SK-N-SH treated with all-trans-retinoic acid at 6 μM for 48 hours (cell line): Measurements from ENCODE around the gene P2RY8.
"Not testable (repeated sequence)": the region's sequence is repeated elsewhere in the genome, so short reads cannot be mapped to it uniquely, and the experiment has no call there.

Experiments
- ATAC-seq: fragments of 200-7000 bp; cut with Tn5 transposase; 3 replicates; pipeline ENCODE4 v1.9.1; 2020; ENCODE audit warnings: mild to moderate bottlenecking, moderate library complexity
- ARNTL ChIP-seq: fragments of 450-650 bp; formaldehyde crosslinking; IDR thresholded peaks from 2 replicates; pipeline ENCODE4 v1.5.0; 2020; ENCODE audit warnings: low read depth, mild to moderate bottlenecking, moderate library complexity, borderline replicate concordance
- BACH2 ChIP-seq: fragments of 250-450 bp; sonication (Bioruptor Pico); IDR thresholded peaks from 2 replicates; pipeline ENCODE4 v1.9.0; 2021; ENCODE audit warnings: mild to moderate bottlenecking, borderline replicate concordance
- CREB5 ChIP-seq: fragments of 250-450 bp; sonication (Bioruptor Pico); IDR thresholded peaks from 2 replicates; pipeline ENCODE4 v1.5.1; 2020; ENCODE audit warnings: low read depth, mild to moderate bottlenecking, moderate library complexity
- CSDC2 ChIP-seq: fragments of 250-450 bp; sonication (Bioruptor Pico); IDR thresholded peaks from 2 replicates; pipeline ENCODE4 v1.5.0; 2020; ENCODE audit warnings: mild to moderate bottlenecking, moderate library complexity
- CSRNP3 ChIP-seq: fragments of 250-450 bp; sonication (Bioruptor Pico); IDR thresholded peaks from 2 replicates; pipeline ENCODE4 v1.5.1; 2021; ENCODE audit warnings: mild to moderate bottlenecking, moderate library complexity
- ESRRG ChIP-seq: fragments of 250-450 bp; sonication (Bioruptor Pico); IDR thresholded peaks from 2 replicates; pipeline ENCODE4 v1.6.1; 2021; ENCODE audit warnings: mild to moderate bottlenecking
- GLIS3 ChIP-seq: fragments of 250-450 bp; sonication (Bioruptor Pico); IDR thresholded peaks from 2 replicates; pipeline ENCODE4 v1.5.0; 2020; ENCODE audit warnings: mild to moderate bottlenecking, moderate library complexity
- OSR1 ChIP-seq: fragments of 250-450 bp; sonication (Bioruptor Pico); IDR thresholded peaks from 2 replicates; pipeline ENCODE4 v1.8.0; 2022; ENCODE audit warnings: moderate library complexity, mild to moderate bottlenecking, inconsistent platforms
- PATZ1 ChIP-seq: fragments of 250-450 bp; sonication (Bioruptor Pico); IDR thresholded peaks from 2 replicates; pipeline ENCODE4 v1.8.0; 2020; ENCODE audit warnings: mild to moderate bottlenecking, moderate library complexity, borderline replicate concordance
- POU6F1 ChIP-seq: fragments of 250-450 bp; sonication (Bioruptor Pico); IDR thresholded peaks from 2 replicates; pipeline ENCODE4 v1.8.0; 2021; ENCODE audit warnings: low read depth, mild to moderate bottlenecking, moderate library complexity, borderline replicate concordance
- PPARA ChIP-seq: fragments of 250-450 bp; sonication (Bioruptor Pico); IDR thresholded peaks from 2 replicates; pipeline ENCODE4 v1.5.0; 2020; ENCODE audit warnings: mild to moderate bottlenecking, borderline replicate concordance
- RARB ChIP-seq: fragments of 250-450 bp; sonication (Bioruptor Pico); IDR thresholded peaks from 2 replicates; pipeline ENCODE4 v1.8.0; 2021; ENCODE audit warnings: mild to moderate bottlenecking, moderate library complexity
- SNAI2 ChIP-seq: fragments of 250-450 bp; sonication (Bioruptor Pico); IDR thresholded peaks from 2 replicates; pipeline ENCODE4 v1.5.0; 2020; ENCODE audit warnings: mild to moderate bottlenecking, moderate library complexity
- TOX ChIP-seq: fragments of 250-450 bp; sonication (Bioruptor Pico); IDR thresholded peaks from 2 replicates; pipeline ENCODE4 v1.8.0; 2021; ENCODE audit warnings: mild to moderate bottlenecking, moderate library complexity, borderline replicate concordance
- TSHZ2 ChIP-seq: fragments of 250-450 bp; sonication (Bioruptor Pico); IDR thresholded peaks from 2 replicates; pipeline ENCODE4 v1.5.0; 2020; ENCODE audit warnings: mild to moderate bottlenecking, moderate library complexity
- ZC3H10 ChIP-seq: fragments of 250-450 bp; sonication (Bioruptor Pico); IDR thresholded peaks from 2 replicates; pipeline ENCODE4 v1.5.1; 2021; ENCODE audit warnings: mild to moderate bottlenecking, moderate library complexity
- ZFP3 ChIP-seq: fragments of 250-450 bp; sonication (Bioruptor Pico); IDR thresholded peaks from 2 replicates; pipeline ENCODE4 v1.5.0; 2020; ENCODE audit warnings: mild to moderate bottlenecking, moderate library complexity
- ZNF565 ChIP-seq: fragments of 450-650 bp; formaldehyde crosslinking; conservative IDR thresholded peaks from 2 replicates; pipeline ENCODE4 v1.5.0; 2020; ENCODE audit warnings: low read depth, mild to moderate bottlenecking, moderate library complexity
- ZNF70 ChIP-seq: fragments of 450-650 bp; formaldehyde crosslinking; IDR thresholded peaks from 2 replicates; pipeline ENCODE4 v1.5.0; 2020; ENCODE audit warnings: mild to moderate bottlenecking, moderate library complexity
- ZNF8 ChIP-seq: fragments of 450-650 bp; formaldehyde crosslinking; IDR thresholded peaks from 2 replicates; pipeline ENCODE4 v1.5.0; 2020; ENCODE audit warnings: mild to moderate bottlenecking, moderate library complexity

The P2RY8 gene

GRCh38 chrX:1576201-1576992 lies 39.4 kb upstream of the P2RY8 start:
- no peak for TF ChIP-seq ESRRG (CRISPR knock-in tag)
- no peak for TF ChIP-seq PPARA
- no peak for TF ChIP-seq ZNF70
- no peak for TF ChIP-seq CREB5 (CRISPR knock-in tag)
- TF ChIP-seq ZC3H10 (CRISPR knock-in tag) = no peak
- no peak for TF ChIP-seq PATZ1 (CRISPR knock-in tag)
- no peak for TF ChIP-seq ZFP3
- no peak for TF ChIP-seq RARB
- TF ChIP-seq TSHZ2 (CRISPR knock-in tag) = no peak
- TF ChIP-seq ARNTL (CRISPR knock-in tag) = no peak
- TF ChIP-seq POU6F1 (CRISPR knock-in tag) = no peak
- no peak for TF ChIP-seq OSR1 (CRISPR knock-in tag)
- TF ChIP-seq SNAI2 (CRISPR knock-in tag) = no peak
- TF ChIP-seq ZNF8 (CRISPR knock-in tag) = no peak
- TF ChIP-seq TOX = no peak
- TF ChIP-seq GLIS3 (CRISPR knock-in tag) = no peak
- no peak for TF ChIP-seq CSRNP3 (CRISPR knock-in tag)
- TF ChIP-seq ZNF565 = no peak
- no peak for TF ChIP-seq CSDC2
- ATAC-seq = no peak

GRCh38 chrX:1574181-1574580 lies 37.2 kb upstream of the P2RY8 start:
- ATAC-seq = not testable (repeated sequence)

GRCh38 chrX:1564750-1565683 lies 28.0 kb upstream of the P2RY8 start:
- ATAC-seq = no peak
- no peak for TF ChIP-seq TOX
- no peak for TF ChIP-seq BACH2 (CRISPR knock-in tag)
- TF ChIP-seq PPARA = no peak
- no peak for TF ChIP-seq CREB5 (CRISPR knock-in tag)
- no peak for TF ChIP-seq ARNTL (CRISPR knock-in tag)
- no peak for TF ChIP-seq PATZ1 (CRISPR knock-in tag)
- TF ChIP-seq ZNF70 = no peak

GRCh38 chrX:1564077-1564476 lies 27.1 kb upstream of the P2RY8 start:
- not testable (repeated sequence) for ATAC-seq
